ENCODE results near the gene SCYGR1.

SCYGR1 gene

DNA sequence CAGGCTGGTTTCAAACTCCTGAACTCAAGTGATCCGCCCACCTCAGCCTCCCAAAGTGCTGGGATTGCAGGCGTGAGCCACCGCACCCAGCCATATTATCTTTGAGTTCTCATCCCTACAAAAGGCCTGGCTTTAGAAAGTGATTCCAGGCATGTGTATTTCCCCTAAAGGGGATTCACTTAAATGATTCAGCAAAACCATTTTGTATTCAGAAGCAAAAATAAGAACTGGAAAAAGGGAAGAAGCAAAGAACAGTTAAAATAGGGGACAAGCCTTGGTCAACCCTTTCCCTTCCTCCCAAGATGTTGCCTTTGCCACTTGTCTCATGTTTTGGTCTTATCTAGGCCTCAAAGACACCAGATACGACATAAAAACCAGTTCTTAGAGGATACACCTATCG, 19.2 kb downstream of the SCYGR1 start:
- Histone ChIP-seq H3K9me3 (ENCODE audit: low read length) (no peaks in the 10 kb centered on the region), H4K20me1 (ENCODE audit: insufficient read depth, low read length) (no peaks in the 10 kb centered on the region), H3K27me3 (ENCODE audit: insufficient read depth, low read length) (no peaks in the 10 kb centered on the region), H3K4me3 (ENCODE audit: low read depth, low read length, poor library complexity, severe bottlenecking) (no peak overlapping the region), H3K9ac (ENCODE audit: low read length) (no peak overlapping the region), H3K4me2 (ENCODE audit: low read length) (no peak overlapping the region), H3K79me2 (ENCODE audit: insufficient read depth, low read length) (no peaks in the 10 kb centered on the region), H3K27ac (ENCODE audit: low read depth, low read length, poor library complexity, severe bottlenecking) (no peak overlapping the region), H3F3A (ENCODE audit: insufficient read depth, low read length) (no peaks in the 10 kb centered on the region), H2AFZ (ENCODE audit: low read length) (no peak overlapping the region), H3K4me1 (ENCODE audit: insufficient read depth, low read length, severe bottlenecking) (no peaks in the 10 kb centered on the region), H3K36me3 (ENCODE audit: insufficient read depth, low read length) (no peaks in the 10 kb centered on the region), H3K9me2 (ENCODE audit: low read depth, low read length) (no peaks in the 10 kb centered on the region)
- no peak for TF ChIP-seq CTCF (IDR thresholded peaks at IDR 0.05; ENCODE audit: low read length)
- TF ChIP-seq EZH2 (IDR thresholded peaks at IDR 0.05; ENCODE audit: borderline replicate concordance, low read length), result no peak

DNA sequence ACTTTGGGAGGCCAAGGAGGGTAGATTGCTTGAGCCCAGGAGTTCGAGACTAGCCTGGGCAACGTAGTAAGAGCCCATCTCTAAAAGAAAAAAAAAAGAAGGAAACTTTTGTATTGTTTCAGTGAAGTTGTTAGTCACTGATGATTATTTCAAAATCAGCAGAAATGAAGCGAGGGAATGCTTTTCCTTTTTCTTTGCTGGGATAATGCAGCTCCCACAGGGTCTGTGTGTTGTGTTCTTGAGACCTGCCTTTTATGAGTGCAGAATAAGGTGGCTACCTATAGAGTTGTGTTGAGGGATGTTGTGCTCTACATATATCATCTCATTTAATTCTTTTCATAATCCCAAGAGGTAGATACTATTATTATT, 20.3 kb downstream of the SCYGR1 start:
- H3K4me1 ChIP-seq (ENCODE audit: insufficient read depth, low read length, severe bottlenecking), result no peaks in the 10 kb centered on the region
- no peak overlapping the region for H3K27ac ChIP-seq (ENCODE audit: low read depth, low read length, poor library complexity, severe bottlenecking)
- no peak overlapping the region for H2AFZ ChIP-seq (ENCODE audit: low read length)
- H4K20me1 ChIP-seq (ENCODE audit: insufficient read depth, low read length), result no peaks in the 10 kb centered on the region
- no peaks in the 10 kb centered on the region for H3F3A ChIP-seq (ENCODE audit: insufficient read depth, low read length)
- H3K4me3 ChIP-seq (ENCODE audit: low read depth, low read length, poor library complexity, severe bottlenecking), result no peak overlapping the region
- no peaks in the 10 kb centered on the region for H3K9me2 ChIP-seq (ENCODE audit: low read depth, low read length)
- H3K9me3 ChIP-seq (ENCODE audit: low read length), result no peaks in the 10 kb centered on the region
- H3K27me3 ChIP-seq (ENCODE audit: insufficient read depth, low read length), result no peaks in the 10 kb centered on the region
- H3K36me3 ChIP-seq (ENCODE audit: insufficient read depth, low read length), result no peaks in the 10 kb centered on the region
- TF ChIP-seq CTCF (IDR thresholded peaks at IDR 0.05; ENCODE audit: low read length), result no peak
- TF ChIP-seq EZH2 (IDR thresholded peaks at IDR 0.05; ENCODE audit: borderline replicate concordance, low read length), result no peak
- H3K79me2 ChIP-seq (ENCODE audit: insufficient read depth, low read length), result no peaks in the 10 kb centered on the region
- no peak overlapping the region for H3K9ac ChIP-seq (ENCODE audit: low read length)
- H3K4me2 ChIP-seq (ENCODE audit: low read length), result no peak overlapping the region

- TF ChIP-seq EZH2 (IDR thresholded peaks at IDR 0.05; ENCODE audit: borderline replicate concordance, low read length) (no peak), CTCF (IDR thresholded peaks at IDR 0.05; ENCODE audit: low read length) (no peak)
- no peaks in the 10 kb centered on the region for H4K20me1 ChIP-seq (ENCODE audit: insufficient read depth, low read length)
- H3K27ac ChIP-seq (ENCODE audit: low read depth, low read length, poor library complexity, severe bottlenecking), result no peak overlapping the region
- H3K4me3 ChIP-seq (ENCODE audit: low read depth, low read length, poor library complexity, severe bottlenecking), result no peak overlapping the region
- H3K4me2 ChIP-seq (ENCODE audit: low read length), result no peak overlapping the region
- no peaks in the 10 kb centered on the region for H3K9me2 ChIP-seq (ENCODE audit: low read depth, low read length)
- no peak overlapping the region for H3K9ac ChIP-seq (ENCODE audit: low read length)
- H3K79me2 ChIP-seq (ENCODE audit: insufficient read depth, low read length), result no peaks in the 10 kb centered on the region
- H3K9me3 ChIP-seq (ENCODE audit: low read length), result no peaks in the 10 kb centered on the region
- H3F3A ChIP-seq (ENCODE audit: insufficient read depth, low read length), result no peaks in the 10 kb centered on the region
- no peaks in the 10 kb centered on the region for H3K27me3 ChIP-seq (ENCODE audit: insufficient read depth, low read length)
- H2AFZ ChIP-seq (ENCODE audit: low read length), result no peak overlapping the region
- no peaks in the 10 kb centered on the region for H3K36me3 ChIP-seq (ENCODE audit: insufficient read depth, low read length)
- no peaks in the 10 kb centered on the region for H3K4me1 ChIP-seq (ENCODE audit: insufficient read depth, low read length, severe bottlenecking)
Measured at GRCh38 chr2:227366769-227367426, 20.9 kb downstream of the SCYGR1 start.

All from OCI-LY1 (cell line).